A673 (cell line): ENCODE results near the gene C8A. TPM values are rescaled to one million over a fixed set of nuclear protein-coding genes. Genes with fewer than 3 reads are reported as not detected.

Experiments used
- BruUV-seq: library from RNA; stranded (reverse); fragments of 400-500 nt; replicated peaks from 2 replicates; lab custom pipeline; 2021; lab: Mats Ljungman, UMichigan
- CTCF ChIA-PET: fragments of 300-600 bp; sonication (Branson Sonifier 250); formaldehyde crosslinking; loops from one replicate; lab custom pipeline; 2022; ENCODE audit warnings: antibody characterized with exemption; lab: Charles Lee
- POLR2A ChIA-PET: fragments of 300-600 bp; sonication (Branson Sonifier 250); formaldehyde crosslinking; loops from one replicate; lab custom pipeline; 2022; ENCODE audit warnings: antibody characterized with exemption; ENCODE audit not compliant: low non-redundant PET; lab: Charles Lee
- DNase-seq: peaks from one replicate; pipeline ENCODE4 v3.0.0-alpha.2; 2015; ENCODE audit warnings: low spot score
- H3K27ac ChIP-seq: fragments of 200-600 bp; sonication (generic); 2 replicates; pipeline ENCODE4 v1.5.1; 2016; ENCODE audit warnings: mixed run types, low read depth, mild to moderate bottlenecking, mixed read lengths, antibody characterized with exemption, low read length; ENCODE audit not compliant: poor library complexity, severe bottlenecking
- H3K27me3 ChIP-seq: fragments of 200-600 bp; sonication (generic); replicated peaks from 2 replicates; pipeline ENCODE4 v1.6.1; 2017; ENCODE audit warnings: mixed run types, low read depth, mild to moderate bottlenecking, mixed read lengths, antibody characterized with exemption, low read length; ENCODE audit not compliant: insufficient read depth, poor library complexity
- H3K36me3 ChIP-seq: fragments of 200-600 bp; sonication (generic); 2 replicates; pipeline ENCODE4 v1.6.1; 2016; ENCODE audit warnings: mixed run types, mild to moderate bottlenecking, mixed read lengths, antibody characterized with exemption, low read length; ENCODE audit not compliant: insufficient read depth, poor library complexity, severe bottlenecking
- H3K4me1 ChIP-seq: fragments of 200-600 bp; sonication (generic); 2 replicates; pipeline ENCODE4 v1.6.1; 2017; ENCODE audit warnings: mixed run types, mild to moderate bottlenecking, mixed read lengths, antibody characterized with exemption, low read length; ENCODE audit not compliant: insufficient read depth, poor library complexity, severe bottlenecking
- H3K4me3 ChIP-seq: fragments of 200-600 bp; sonication (generic); 2 replicates; pipeline ENCODE4 v1.5.1; 2016; ENCODE audit warnings: low read depth, mixed run types, mild to moderate bottlenecking, mixed read lengths, low read length; ENCODE audit not compliant: poor library complexity, severe bottlenecking
- H3K9me3 ChIP-seq: fragments of 200-600 bp; sonication (generic); 2 replicates; pipeline ENCODE4 v1.6.1; 2016; ENCODE audit warnings: mixed run types, low read depth, mild to moderate bottlenecking, mixed read lengths, antibody characterized with exemption, low read length; ENCODE audit not compliant: poor library complexity, severe bottlenecking
- CTCF ChIP-seq: fragments of 300-800, 200-600 bp; sonication (generic); conservative IDR thresholded peaks from 2 replicates; pipeline ENCODE4 v1.5.1; 2017; ENCODE audit warnings: low read depth, mild to moderate bottlenecking, antibody characterized with exemption, low read length, moderate library complexity, mixed read lengths
- EZH2 ChIP-seq: fragments of 200-600 bp; sonication (generic); IDR thresholded peaks from 2 replicates; pipeline ENCODE4 v1.6.1; 2017; ENCODE audit warnings: borderline replicate concordance, low read depth, mild to moderate bottlenecking, mixed read lengths, antibody characterized with exemption, low read length; ENCODE audit not compliant: poor library complexity, severe bottlenecking
- intact Hi-C: fragments of 100-400 bp; cut with micrococcal nuclease; formaldehyde crosslinking; loops from one replicate; pipeline ENCODE4 v1.10.0; 2022; ENCODE audit not compliant: unreplicated experiment
- total RNA-seq: library from RNA; stranded (reverse); gene quantifications from 2 replicates; pipeline ENCODE4 v1.2.3, GENCODE V29; 2021

The C8A gene
- total RNA-seq, 1 experiment from 2014 or later: not detected

GRCh38 chr1:56904663-56905397 is 50.2 kb downstream of the C8A start:
- Histone ChIP-seq H3K36me3 (no peaks in the 10 kb centered on the region), H3K9me3 (no peaks in the 10 kb centered on the region), H3K4me1 (no peaks in the 10 kb centered on the region), H3K4me3 (no peak overlapping the region), H3K27me3 (no peaks in the 10 kb centered on the region), H3K27ac (no peak overlapping the region)
- no peak for DNase-seq
- BruUV-seq: no TSS peak
- TF ChIP-seq CTCF: no peak
- no peak for TF ChIP-seq EZH2
- ChIA-PET CTCF (no interaction called here), POLR2A (no interaction called here)
- intact Hi-C loops: no loop called here

GRCh38 chr1:56905667-56906066 is 51.1 kb downstream of the C8A start:
- BruUV-seq: no TSS peak
- Histone ChIP-seq H3K9me3 (no peaks in the 10 kb centered on the region), H3K36me3 (no peaks in the 10 kb centered on the region), H3K4me3 (no peak overlapping the region), H3K27ac (no peak overlapping the region), H3K4me1 (no peaks in the 10 kb centered on the region), H3K27me3 (no peaks in the 10 kb centered on the region)
- CTCF ChIA-PET: no interaction called here
- TF ChIP-seq EZH2 (no peak), CTCF (no peak)
- intact Hi-C loops: no loop called here
- POLR2A ChIA-PET: no interaction called here
- DNase-seq: no peak

- Histone ChIP-seq H3K4me1 (no peaks in the 10 kb centered on the region), H3K27ac (no peak overlapping the region), H3K9me3 (no peaks in the 10 kb centered on the region), H3K4me3 (no peak overlapping the region), H3K36me3 (no peaks in the 10 kb centered on the region), H3K27me3 (no peaks in the 10 kb centered on the region)
- intact Hi-C loops: no loop called here
- ChIA-PET CTCF (no interaction called here), POLR2A (no interaction called here)
- BruUV-seq: no TSS peak
- TF ChIP-seq EZH2: no peak
- no peak for TF ChIP-seq CTCF
- no peak for DNase-seq
Measured at GRCh38 chr1:56908619-56909221, 54.1 kb downstream of the C8A start.
